GM18868 (cell line): ENCODE results near the gene CACNA1B.
"Not testable (repeated sequence)": the region's sequence is repeated elsewhere in the genome, so short reads cannot be mapped to it uniquely, and the experiment has no call there.

Source experiments
- ATAC-seq: cut with Tn5 transposase; IDR thresholded peaks from one replicate; pipeline ENCODE4 v1.9.1; 2021; ENCODE audit warnings: mild to moderate bottlenecking, moderate library complexity; ENCODE audit not compliant: unreplicated experiment

CACNA1B gene

GRCh38 chr9:138010861-138011260 lies 133.3 kb downstream of the CACNA1B start:
- ATAC-seq, result no peak

DNA sequence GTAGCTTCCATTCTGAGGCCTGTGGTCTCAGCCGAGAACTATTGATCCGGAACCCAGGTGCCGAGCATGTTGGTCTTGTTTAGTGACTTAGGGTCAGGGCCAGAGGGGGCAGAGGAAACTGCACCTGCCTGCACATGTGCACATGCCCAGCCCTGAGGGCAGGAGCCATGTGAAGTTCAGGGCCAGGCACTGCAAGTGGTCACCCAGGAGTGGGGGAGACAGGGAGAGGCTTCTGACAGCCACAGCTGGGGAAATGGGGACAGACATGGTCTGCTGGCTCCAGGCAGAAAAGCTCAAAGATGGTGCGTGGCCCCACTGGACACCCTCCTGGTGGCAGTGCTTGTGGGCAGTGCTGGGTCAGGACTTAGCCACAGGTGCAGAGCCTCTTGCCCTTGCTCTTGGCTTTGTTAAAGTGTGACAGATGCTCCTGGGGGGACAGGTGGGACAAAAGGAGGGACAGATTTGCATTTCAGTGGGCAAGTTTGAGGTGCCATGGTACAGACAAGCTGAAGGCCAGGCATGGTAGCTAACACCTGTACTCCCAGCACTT lies 134.4 kb downstream of the CACNA1B start:
- ATAC-seq, result no peak

DNA sequence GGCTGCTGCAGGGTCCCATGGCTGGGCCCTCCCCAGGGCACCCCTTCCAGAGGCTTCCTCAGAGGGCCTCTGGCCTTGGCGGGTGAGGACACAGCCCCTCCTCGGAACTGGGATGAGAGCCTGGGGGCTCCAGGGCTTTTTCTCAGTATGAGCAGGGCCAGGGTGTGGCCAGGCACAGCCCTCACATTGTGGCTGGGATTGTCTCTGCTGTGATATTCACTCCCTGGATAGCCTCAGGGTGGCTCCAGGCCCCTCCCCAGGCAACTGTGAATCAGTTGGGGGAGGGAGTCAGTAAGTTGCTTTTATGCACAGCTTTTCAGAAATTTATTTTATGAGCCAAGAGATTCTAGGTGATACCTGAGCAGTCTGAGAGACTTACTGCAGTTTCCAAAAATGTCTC lies 135.7 kb downstream of the CACNA1B start:
- no peak for ATAC-seq

- no peak for ATAC-seq
Observed at GRCh38 chr9:138013836-138014562, 136.4 kb downstream of the CACNA1B start.

DNA sequence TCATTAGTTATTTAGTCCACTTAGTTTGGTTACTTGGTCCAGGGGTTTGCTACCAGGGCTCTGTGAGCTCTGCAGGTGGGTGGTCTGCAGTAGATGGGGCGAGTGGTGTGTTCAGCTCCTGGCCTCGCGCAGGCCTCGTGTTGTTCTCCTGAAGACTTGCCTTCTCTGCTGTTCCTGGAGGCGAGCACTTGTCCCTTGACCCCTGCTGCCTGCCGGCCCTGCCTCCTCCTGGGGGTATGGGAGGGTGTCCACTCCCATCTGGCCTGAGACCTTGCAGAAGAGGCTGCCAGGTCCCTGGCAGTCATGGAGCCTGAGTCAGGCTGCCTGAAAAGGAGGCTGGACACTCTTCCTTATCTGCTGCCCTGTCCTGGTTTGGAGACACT lies 137.0 kb downstream of the CACNA1B start:
- ATAC-seq, result no peak

GRCh38 chr9:138015021-138015829 lies 137.6 kb downstream of the CACNA1B start:
- no peak for ATAC-seq

DNA sequence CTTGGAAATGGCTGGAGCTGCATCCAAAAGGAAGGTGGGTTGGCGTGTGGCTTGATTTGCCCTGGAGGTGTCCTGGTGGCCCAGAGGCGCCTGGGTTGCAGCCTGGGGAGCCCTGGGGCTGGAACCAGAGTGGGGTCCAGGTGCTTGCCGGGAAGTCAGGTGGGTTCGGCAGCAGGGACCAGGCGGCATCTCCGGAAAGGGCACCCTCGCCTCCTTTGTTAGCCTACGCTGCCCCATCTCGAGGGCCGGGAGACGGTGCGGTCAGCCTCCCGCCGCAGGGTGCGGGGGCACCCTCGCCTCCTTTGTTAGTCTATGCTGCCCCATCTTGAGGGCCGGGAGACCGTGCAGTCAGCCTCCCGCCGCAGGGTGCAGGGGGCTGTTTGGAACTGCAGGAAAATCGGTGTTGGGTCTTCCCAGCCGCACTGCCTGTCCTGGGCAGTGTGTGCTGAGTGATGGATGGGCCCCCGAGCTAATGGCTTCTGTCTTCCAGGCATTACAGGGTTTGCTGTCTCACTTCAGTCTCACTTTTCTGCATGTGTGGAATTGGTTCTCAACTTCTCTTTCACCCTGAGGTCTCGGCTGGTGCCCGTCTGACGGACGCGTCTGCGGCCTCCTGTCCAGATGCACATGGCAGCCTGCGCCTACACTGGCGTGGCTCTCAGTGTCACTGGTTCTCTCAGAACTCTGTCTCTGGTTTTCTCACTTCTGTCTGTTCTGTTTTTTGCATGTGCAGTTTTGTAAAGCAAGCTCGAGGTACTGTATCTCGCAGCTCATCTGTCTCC lies 139.0 kb downstream of the CACNA1B start:
- ATAC-seq, result no peak

DNA sequence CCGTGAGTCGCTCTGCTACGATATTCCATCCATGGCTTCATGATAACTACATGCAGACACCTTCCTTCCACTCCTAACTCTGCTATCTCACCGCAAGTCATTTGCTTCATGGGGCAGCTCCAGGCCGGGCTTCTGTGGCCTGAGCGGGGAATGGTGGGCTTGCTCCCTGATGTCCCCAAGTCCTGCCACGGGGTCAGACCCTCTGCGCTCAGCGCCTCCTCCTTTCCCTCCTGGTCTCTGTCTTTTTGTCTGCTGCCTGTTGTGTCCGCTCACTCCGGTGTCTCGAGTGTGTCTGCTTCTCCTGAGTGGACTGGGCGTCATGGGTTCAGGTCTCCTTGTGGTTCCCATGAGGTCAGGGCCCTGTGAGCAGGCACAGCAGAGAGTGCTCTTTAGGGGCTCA lies 139.6 kb downstream of the CACNA1B start:
- no peak for ATAC-seq

DNA sequence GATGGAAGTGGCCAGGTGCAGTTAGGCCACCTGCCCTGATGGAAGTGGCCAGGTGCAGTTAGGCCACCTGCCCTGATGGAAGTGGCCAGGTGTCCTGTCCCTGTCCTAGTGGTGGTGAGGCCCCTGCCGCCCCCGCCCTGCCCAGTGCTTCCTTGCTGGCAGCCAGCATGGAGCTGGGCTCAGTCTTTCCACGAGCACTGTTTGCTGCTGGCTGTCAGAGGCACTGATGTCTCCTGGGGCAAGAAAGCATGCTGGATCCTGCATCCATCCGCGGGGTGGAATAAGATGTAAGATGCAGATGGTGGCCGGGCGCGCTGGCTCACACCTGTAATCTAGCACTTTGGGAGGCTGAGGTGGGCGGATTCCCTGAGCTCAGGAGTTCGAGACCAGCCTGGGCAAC lies 141.9 kb downstream of the CACNA1B start:
- ATAC-seq, result not testable (repeated sequence)

DNA sequence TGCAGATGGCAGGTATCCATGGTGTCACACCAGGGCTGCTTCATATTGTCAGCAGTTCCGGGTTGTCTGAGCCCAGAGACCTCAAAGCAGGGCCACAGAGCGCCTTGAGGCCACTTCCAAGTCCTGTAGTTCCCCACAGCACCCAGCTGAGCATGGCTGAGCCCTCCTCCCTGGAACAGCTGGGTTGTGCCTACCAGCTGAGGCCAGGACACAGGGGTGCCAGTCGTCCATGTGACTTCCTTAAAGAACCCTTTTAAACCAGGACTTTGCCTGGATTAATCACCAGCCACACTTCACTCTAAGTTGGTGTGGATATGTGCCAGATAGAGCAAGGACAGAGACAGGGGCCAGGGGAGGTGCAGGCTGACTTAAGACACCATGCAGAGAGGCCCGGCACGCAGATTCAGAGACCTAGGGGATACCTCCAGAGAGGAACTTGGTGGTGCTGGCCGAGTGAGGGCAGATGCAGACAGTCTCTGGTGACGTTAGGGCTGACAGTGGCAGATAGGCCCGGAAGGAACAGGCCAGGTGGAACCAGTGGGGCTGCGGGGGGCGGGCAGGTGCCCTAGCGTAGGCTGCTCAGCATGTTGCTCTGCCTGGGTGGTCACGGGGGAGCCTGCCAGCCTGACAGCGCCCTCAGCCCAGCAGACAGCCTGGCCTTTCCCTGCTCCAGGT lies 142.7 kb downstream of the CACNA1B start:
- no peak for ATAC-seq

- ATAC-seq, result no peak
Observed at GRCh38 chr9:138020795-138021182, 143.2 kb downstream of the CACNA1B start.

GRCh38 chr9:138021251-138022056 lies 143.9 kb downstream of the CACNA1B start:
- ATAC-seq, result no peak

DNA sequence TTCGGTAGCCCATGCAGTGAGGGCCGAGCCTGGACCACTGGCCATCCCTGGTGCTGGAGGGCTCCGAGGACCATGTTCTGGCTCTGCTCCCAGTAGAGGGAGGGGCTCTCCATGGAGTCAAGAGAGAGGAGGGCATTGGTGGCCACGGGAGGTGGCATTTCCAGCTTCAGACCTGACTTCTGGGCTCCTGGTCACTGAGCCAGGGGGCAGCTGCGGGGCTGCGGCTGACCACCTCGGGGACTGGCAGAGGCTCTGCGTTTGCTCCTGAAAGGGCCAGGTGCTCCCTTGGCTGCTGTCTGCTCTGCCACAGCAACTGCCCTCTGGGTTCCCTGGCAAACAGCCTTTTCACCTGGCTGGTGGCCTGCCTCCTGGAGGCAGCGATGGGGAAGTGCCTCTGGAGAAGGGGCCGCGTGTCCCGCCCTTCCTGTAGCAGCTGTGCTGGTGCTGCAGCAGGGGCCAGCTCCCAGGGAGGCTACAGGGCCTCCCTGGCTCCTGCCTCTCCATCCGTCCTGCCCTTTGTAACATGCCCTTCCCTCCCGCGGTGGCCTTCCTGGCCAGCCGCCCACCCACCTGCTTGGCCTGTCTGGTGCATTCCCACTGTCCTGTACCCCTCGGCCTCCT lies 144.6 kb downstream of the CACNA1B start:
- no peak for ATAC-seq

GRCh38 chr9:138022756-138023393 lies 145.3 kb downstream of the CACNA1B start:
- no peak for ATAC-seq

- ATAC-seq, result no peak
Observed at GRCh38 chr9:138023394-138024124, 146.0 kb downstream of the CACNA1B start.

DNA sequence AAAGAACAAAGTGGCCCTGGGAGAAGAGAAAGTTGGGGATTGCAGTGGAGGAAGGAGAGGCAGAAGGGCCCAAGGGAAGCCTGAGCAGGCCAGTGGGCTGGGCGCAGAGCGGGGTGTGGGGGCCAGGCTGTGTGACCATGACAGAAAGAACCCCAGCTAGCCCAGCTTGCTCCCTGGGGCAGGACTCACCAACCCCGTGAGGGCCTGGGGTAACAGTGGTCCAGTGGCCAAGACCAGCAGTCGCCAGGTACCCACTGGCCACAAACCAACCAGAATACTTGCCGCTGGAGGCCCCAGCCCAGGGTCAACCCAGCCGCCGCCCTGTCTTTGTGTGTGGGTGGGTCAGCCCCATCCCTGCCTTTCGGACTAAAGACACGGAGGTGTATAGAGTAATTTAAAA lies 146.5 kb downstream of the CACNA1B start:
- ATAC-seq, result no peak

GRCh38 chr9:138024831-138025291 lies 147.3 kb downstream of the CACNA1B start:
- no peak for ATAC-seq

- no peak for ATAC-seq
Observed at GRCh38 chr9:138025417-138025816, 147.8 kb downstream of the CACNA1B start.
